K562 (cell line): ENCODE data around the gene RGS9BP. TPM values are rescaled to one million over a fixed set of nuclear protein-coding genes. Genes with fewer than 3 reads are reported as not detected.

Experiments used
- CBFA2T2 ChIP-seq: fragments of 450-650 bp; conservative IDR thresholded peaks from 2 replicates; pipeline ENCODE4 v1.6.1; 2017; ENCODE audit warnings: mild to moderate bottlenecking
- FOXK2 ChIP-seq, 2 experiments: fragments of 450-650 bp; IDR thresholded peaks in 1 of 2; conservative IDR thresholded peaks in 1 of 2; 2 replicates each; pipeline ENCODE4 v1.6.1; 2016; ENCODE audit warnings: low read depth in 2 of 2, mild to moderate bottlenecking in 1 of 2
- FOXM1 ChIP-seq, 2 experiments: fragments of 450-650 bp in 1 of 2; sonication (generic) in 1 of 2; formaldehyde crosslinking in 1 of 2; IDR thresholded peaks; 2 replicates each; pipeline versions ENCODE4 v1.6.1 to v1.9.0; 2017 to 2022; ENCODE audit warnings: low read depth in 2 of 2, mild to moderate bottlenecking in 2 of 2, missing genetic modification reagents in 1 of 2, moderate library complexity in 1 of 2
- GATA2 ChIP-seq: sonication (generic); formaldehyde crosslinking; IDR thresholded peaks from 2 replicates; pipeline ENCODE4 v1.4.0; 2020; ENCODE audit warnings: mild to moderate bottlenecking, missing genetic modification reagents
- NCOR1 ChIP-seq: fragments of 450-650 bp; IDR thresholded peaks from 2 replicates; pipeline ENCODE4 v1.6.1; 2016; ENCODE audit warnings: mild to moderate bottlenecking, moderate library complexity
- NFIC ChIP-seq: fragments of 450-650 bp; IDR thresholded peaks from 2 replicates; pipeline ENCODE4 v1.6.1; 2017; ENCODE audit warnings: mild to moderate bottlenecking, inconsistent platforms
- SOX6 ChIP-seq: fragments of 450-650 bp; IDR thresholded peaks from 2 replicates; pipeline ENCODE4 v1.6.1; 2014; ENCODE audit warnings: mild to moderate bottlenecking
- STAT5A ChIP-seq: IDR thresholded peaks from 2 replicates; pipeline ENCODE4 v1.6.1; 2012; ENCODE audit warnings: low read length, inconsistent platforms, borderline replicate concordance
- TAL1 ChIP-seq: fragments of 450-650 bp; IDR thresholded peaks from 2 replicates; pipeline ENCODE4 v1.6.1; 2016; ENCODE audit warnings: mild to moderate bottlenecking
- TCF3 ChIP-seq: sonication (generic); formaldehyde crosslinking; IDR thresholded peaks from 2 replicates; pipeline ENCODE4 v1.4.0; 2020; ENCODE audit warnings: mild to moderate bottlenecking, missing genetic modification reagents
- TRIM28 ChIP-seq: fragments of 450-650 bp; IDR thresholded peaks from 2 replicates; pipeline ENCODE4 v1.6.1; 2017
- ZFP30 ChIP-seq: fragments of 250-450 bp; sonication (Bioruptor Pico); IDR thresholded peaks from 2 replicates; pipeline ENCODE4 v1.8.0; 2022; ENCODE audit warnings: moderate library complexity, mild to moderate bottlenecking, inconsistent platforms, borderline replicate concordance
- ZFX ChIP-seq: sonication (generic); formaldehyde crosslinking; IDR thresholded peaks from 2 replicates; pipeline ENCODE4 v1.8.0; 2022; ENCODE audit warnings: mild to moderate bottlenecking, missing genetic modification reagents, moderate library complexity
- ZNF121 ChIP-seq: sonication (generic); formaldehyde crosslinking; conservative IDR thresholded peaks from 2 replicates; pipeline ENCODE4 v1.8.0; 2022; ENCODE audit warnings: missing genetic modification reagents
- ZNF263 ChIP-seq: sonication (generic); formaldehyde crosslinking; IDR thresholded peaks from 2 replicates; pipeline ENCODE4 v1.8.0; 2022; ENCODE audit warnings: mild to moderate bottlenecking, missing genetic modification reagents, borderline replicate concordance
- ZNF445 ChIP-seq: fragments of 250-450 bp; sonication (Bioruptor Pico); IDR thresholded peaks from 2 replicates; pipeline ENCODE4 v1.4.0; 2020; ENCODE audit warnings: low read depth, mild to moderate bottlenecking, moderate library complexity
- polyA plus RNA-seq, 8 experiments: library from polyadenylated mRNA; depleted of rRNA in 4 of 8; stranded (reverse) in 5 of 8; unstranded in 3 of 8; fragments of >200 nt; fragmentation: Nextera tagmentation in 2 of 8; fragmentation: Illumina TruSeq in 1 of 8; extraction: Ambion mirVana in 2 of 8; extraction: Trizol in 1 of 8; gene quantifications; 2 replicates each; pipeline versions ENCODE4 v1.2.1 to v1.2.3, GENCODE V29; 2011 to 2014; ENCODE audit warnings: inconsistent platforms in 1 of 8, missing spikeins in 1 of 8
- total RNA-seq, 7 experiments: library from RNA; depleted of rRNA in 6 of 7; stranded (reverse); fragments of >200 nt in 6 of 7; fragmentation: Illumina TruSeq in 2 of 7; extraction: Trizol in 2 of 7; gene quantifications; 2 replicates each; pipeline versions ENCODE4 v1.2.1 to v1.2.3, GENCODE V29; 2011 to 2021; ENCODE audit warnings: low replicate concordance in 1 of 7
- TF ChIP-seq, protein P1 (sequence below): sonication (generic); formaldehyde crosslinking; IDR thresholded peaks from 2 replicates; pipeline ENCODE4 v1.8.0; 2022; ENCODE audit warnings: missing genetic modification reagents, mild to moderate bottlenecking, moderate library complexity, borderline replicate concordance
- TF ChIP-seq, protein P2 (sequence below): fragments of 250-450 bp; sonication (Bioruptor Pico); IDR thresholded peaks from 2 replicates; pipeline ENCODE4 v1.4.0; 2020
- TF ChIP-seq, protein P3 (sequence below): fragments of 200-800 bp; sonication (Bioruptor generic); IDR thresholded peaks from 2 replicates; pipeline ENCODE4 v1.6.1; 2017; ENCODE audit warnings: missing genetic modification characterization, missing compliant biosample characterization
- TF ChIP-seq, protein P4 (sequence below): fragments of 450-650 bp; IDR thresholded peaks from 2 replicates; pipeline ENCODE4 v1.6.1; 2016

RGS9BP gene
- total and polyA plus RNA-seq, 9 of the 15 experiments (the other 6 are each of a cell fraction or from before 2014, with no cell fraction given) = 0.03 to 1.3 (median 0.49) TPM

DNA sequence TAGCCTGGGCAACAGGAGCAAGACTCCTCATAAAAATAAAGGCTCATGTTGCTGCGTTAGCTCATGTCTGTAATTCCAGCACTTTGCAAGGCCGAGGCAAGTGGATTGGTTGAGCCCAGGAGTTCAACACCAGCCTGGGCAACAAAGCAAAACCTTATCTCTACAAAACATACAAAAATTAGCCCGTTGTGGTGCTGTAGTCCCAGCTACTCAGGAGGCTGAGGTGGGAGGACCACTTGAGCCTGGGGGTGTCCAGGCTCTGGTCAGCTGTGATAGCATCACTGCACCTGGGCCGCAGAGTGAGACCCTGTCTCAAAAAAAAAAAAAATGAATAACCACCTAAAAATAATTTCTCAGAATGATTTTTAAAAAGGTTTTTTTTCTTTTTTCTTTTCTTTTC is 12.0 kb downstream of the RGS9BP start (continued):
- TF ChIP-seq, protein P1, sequence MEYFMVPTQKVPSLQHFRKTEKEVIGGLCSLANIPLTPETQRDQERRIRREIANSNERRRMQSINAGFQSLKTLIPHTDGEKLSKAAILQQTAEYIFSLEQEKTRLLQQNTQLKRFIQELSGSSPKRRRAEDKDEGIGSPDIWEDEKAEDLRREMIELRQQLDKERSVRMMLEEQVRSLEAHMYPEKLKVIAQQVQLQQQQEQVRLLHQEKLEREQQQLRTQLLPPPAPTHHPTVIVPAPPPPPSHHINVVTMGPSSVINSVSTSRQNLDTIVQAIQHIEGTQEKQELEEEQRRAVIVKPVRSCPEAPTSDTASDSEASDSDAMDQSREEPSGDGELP (CRISPR knock-in tag) = peak; percentile 56; the same call in 1 of the 2 replicates
- TF ChIP-seq ZFP30 (CRISPR knock-in tag) (no peak), GATA2 (peak; percentile 55; the same call in 1 of the 2 replicates), TRIM28 (0 out of 2 replicates have a peak, but pooled peaks have one; percentile 28), CBFA2T2 (peak; percentile 86), ZNF445 (CRISPR knock-in tag) (no peak), ZFX (CRISPR knock-in tag) (peak; percentile 48), ZNF121 (CRISPR knock-in tag) (peak; percentile 74), TCF3 (CRISPR knock-in tag) (peak; percentile 78), NCOR1 (peak; percentile 68), NFIC (peak; percentile 32; the same call in 1 of the 2 replicates), FOXK2 (conservative IDR thresholded peaks at IDR 0.05 in 1 of 2, IDR thresholded peaks at IDR 0.05 in 1 of 2; ENCODE audit: low read depth in 2 of 2) (peak in 1 of 2 experiments; percentile 52; a peak in 1 of 4 replicates), TAL1 (peak; percentile 78), FOXM1 (IDR thresholded peaks at IDR 0.05; ENCODE audit: low read depth) (peak; percentile 26; the same call in 1 of the 2 replicates), FOXM1 (CRISPR knock-in tag; IDR thresholded peaks at IDR 0.05; ENCODE audit: low read depth) (no peak), SOX6 (peak; percentile 55), ZNF263 (CRISPR knock-in tag) (peak; percentile 64; the same call in 1 of the 2 replicates), STAT5A (peak; percentile 29; the same call in 1 of the 2 replicates)
- TF ChIP-seq, protein P2, sequence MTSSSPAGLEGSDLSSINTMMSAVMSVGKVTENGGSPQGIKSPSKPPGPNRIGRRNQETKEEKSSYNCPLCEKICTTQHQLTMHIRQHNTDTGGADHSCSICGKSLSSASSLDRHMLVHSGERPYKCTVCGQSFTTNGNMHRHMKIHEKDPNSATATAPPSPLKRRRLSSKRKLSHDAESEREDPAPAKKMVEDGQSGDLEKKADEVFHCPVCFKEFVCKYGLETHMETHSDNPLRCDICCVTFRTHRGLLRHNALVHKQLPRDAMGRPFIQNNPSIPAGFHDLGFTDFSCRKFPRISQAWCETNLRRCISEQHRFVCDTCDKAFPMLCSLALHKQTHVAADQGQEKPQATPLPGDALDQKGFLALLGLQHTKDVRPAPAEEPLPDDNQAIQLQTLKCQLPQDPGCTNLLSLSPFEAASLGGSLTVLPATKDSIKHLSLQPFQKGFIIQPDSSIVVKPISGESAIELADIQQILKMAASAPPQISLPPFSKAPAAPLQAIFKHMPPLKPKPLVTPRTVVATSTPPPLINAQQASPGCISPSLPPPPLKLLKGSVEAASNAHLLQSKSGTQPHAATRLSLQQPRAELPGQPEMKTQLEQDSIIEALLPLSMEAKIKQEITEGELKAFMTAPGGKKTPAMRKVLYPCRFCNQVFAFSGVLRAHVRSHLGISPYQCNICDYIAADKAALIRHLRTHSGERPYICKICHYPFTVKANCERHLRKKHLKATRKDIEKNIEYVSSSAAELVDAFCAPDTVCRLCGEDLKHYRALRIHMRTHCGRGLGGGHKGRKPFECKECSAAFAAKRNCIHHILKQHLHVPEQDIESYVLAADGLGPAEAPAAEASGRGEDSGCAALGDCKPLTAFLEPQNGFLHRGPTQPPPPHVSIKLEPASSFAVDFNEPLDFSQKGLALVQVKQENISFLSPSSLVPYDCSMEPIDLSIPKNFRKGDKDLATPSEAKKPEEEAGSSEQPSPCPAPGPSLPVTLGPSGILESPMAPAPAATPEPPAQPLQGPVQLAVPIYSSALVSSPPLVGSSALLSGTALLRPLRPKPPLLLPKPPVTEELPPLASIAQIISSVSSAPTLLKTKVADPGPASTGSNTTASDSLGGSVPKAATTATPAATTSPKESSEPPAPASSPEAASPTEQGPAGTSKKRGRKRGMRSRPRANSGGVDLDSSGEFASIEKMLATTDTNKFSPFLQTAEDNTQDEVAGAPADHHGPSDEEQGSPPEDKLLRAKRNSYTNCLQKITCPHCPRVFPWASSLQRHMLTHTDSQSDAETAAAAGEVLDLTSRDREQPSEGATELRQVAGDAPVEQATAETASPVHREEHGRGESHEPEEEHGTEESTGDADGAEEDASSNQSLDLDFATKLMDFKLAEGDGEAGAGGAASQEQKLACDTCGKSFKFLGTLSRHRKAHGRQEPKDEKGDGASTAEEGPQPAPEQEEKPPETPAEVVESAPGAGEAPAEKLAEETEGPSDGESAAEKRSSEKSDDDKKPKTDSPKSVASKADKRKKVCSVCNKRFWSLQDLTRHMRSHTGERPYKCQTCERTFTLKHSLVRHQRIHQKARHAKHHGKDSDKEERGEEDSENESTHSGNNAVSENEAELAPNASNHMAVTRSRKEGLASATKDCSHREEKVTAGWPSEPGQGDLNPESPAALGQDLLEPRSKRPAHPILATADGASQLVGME (CRISPR knock-in tag) = no peak
- TF ChIP-seq, protein P3, sequence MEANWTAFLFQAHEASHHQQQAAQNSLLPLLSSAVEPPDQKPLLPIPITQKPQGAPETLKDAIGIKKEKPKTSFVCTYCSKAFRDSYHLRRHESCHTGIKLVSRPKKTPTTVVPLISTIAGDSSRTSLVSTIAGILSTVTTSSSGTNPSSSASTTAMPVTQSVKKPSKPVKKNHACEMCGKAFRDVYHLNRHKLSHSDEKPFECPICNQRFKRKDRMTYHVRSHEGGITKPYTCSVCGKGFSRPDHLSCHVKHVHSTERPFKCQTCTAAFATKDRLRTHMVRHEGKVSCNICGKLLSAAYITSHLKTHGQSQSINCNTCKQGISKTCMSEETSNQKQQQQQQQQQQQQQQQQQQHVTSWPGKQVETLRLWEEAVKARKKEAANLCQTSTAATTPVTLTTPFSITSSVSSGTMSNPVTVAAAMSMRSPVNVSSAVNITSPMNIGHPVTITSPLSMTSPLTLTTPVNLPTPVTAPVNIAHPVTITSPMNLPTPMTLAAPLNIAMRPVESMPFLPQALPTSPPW (CRISPR knock-in tag) = peak; percentile 18; the same call in 1 of the 2 replicates
- TF ChIP-seq, protein P4, sequence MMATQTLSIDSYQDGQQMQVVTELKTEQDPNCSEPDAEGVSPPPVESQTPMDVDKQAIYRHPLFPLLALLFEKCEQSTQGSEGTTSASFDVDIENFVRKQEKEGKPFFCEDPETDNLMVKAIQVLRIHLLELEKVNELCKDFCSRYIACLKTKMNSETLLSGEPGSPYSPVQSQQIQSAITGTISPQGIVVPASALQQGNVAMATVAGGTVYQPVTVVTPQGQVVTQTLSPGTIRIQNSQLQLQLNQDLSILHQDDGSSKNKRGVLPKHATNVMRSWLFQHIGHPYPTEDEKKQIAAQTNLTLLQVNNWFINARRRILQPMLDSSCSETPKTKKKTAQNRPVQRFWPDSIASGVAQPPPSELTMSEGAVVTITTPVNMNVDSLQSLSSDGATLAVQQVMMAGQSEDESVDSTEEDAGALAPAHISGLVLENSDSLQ = no peak
